Vagina (tissue), 2 donors: ENCODE data around the gene MFN2.

Source experiments
- POLR2AphosphoS5 ChIP-seq, 2 donors: sonication (generic); formaldehyde crosslinking; IDR thresholded peaks; one replicate each; pipeline ENCODE4 v1.9.0; 2017; ENCODE audit warnings: antibody characterized with exemption in 2 of 2, mild to moderate bottlenecking in 2 of 2, low read depth in 1 of 2; ENCODE audit not compliant: insufficient read depth in 1 of 2
- TF ChIP-seq, protein P1 (sequence below), 3 experiments: fragments of 450-650 bp in 2 of 3; fragments of 200-600 bp in 1 of 3; sonication (generic) in 1 of 3; IDR thresholded peaks; one replicate each; pipeline ENCODE4 v1.5.1; 2017 to 2019; ENCODE audit warnings: antibody characterized with exemption in 3 of 3, mild to moderate bottlenecking in 2 of 3, moderate library complexity in 2 of 3

GRCh38 chr1:12019858-12020509 is 39.7 kb downstream of the MFN2 start:
- TF ChIP-seq, protein P1, sequence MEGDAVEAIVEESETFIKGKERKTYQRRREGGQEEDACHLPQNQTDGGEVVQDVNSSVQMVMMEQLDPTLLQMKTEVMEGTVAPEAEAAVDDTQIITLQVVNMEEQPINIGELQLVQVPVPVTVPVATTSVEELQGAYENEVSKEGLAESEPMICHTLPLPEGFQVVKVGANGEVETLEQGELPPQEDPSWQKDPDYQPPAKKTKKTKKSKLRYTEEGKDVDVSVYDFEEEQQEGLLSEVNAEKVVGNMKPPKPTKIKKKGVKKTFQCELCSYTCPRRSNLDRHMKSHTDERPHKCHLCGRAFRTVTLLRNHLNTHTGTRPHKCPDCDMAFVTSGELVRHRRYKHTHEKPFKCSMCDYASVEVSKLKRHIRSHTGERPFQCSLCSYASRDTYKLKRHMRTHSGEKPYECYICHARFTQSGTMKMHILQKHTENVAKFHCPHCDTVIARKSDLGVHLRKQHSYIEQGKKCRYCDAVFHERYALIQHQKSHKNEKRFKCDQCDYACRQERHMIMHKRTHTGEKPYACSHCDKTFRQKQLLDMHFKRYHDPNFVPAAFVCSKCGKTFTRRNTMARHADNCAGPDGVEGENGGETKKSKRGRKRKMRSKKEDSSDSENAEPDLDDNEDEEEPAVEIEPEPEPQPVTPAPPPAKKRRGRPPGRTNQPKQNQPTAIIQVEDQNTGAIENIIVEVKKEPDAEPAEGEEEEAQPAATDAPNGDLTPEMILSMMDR (IDR thresholded peaks at IDR 0.05) = no peak
- no peak for TF ChIP-seq POLR2AphosphoS5 (IDR thresholded peaks at IDR 0.05; ENCODE audit: insufficient read depth in 1 of 2, low read depth in 1 of 2)
